Osteoblast (primary cell): ENCODE measurements around the gene ILF2. TPM values are rescaled to one million over a fixed set of nuclear protein-coding genes. Genes with fewer than 3 reads are reported as not detected.
"Not testable (repeated sequence)": the region's sequence is repeated elsewhere in the genome, so short reads cannot be mapped to it uniquely, and the experiment has no call there.

Source experiments
- DNase-seq: peaks from one replicate; pipeline ENCODE4 v3.0.0; 2011; ENCODE audit warnings: low spot score, mixed read lengths; ENCODE audit not compliant: insufficient read length; ENCODE audit errors: missing footprints
- H2AFZ ChIP-seq: 2 replicates; pipeline ENCODE4 v1.6.0; 2011; ENCODE audit warnings: mild to moderate bottlenecking, low read length
- H3K27ac ChIP-seq: 2 replicates; pipeline ENCODE4 v1.5.1; 2011; ENCODE audit warnings: mild to moderate bottlenecking, low read depth, low read length, moderate library complexity
- H3K27me3 ChIP-seq: 2 replicates; pipeline ENCODE4 v1.6.0; 2012; ENCODE audit warnings: mild to moderate bottlenecking, control low read depth, inconsistent platforms, low read length, moderate library complexity; ENCODE audit not compliant: insufficient read depth
- H3K36me3 ChIP-seq: 2 replicates; pipeline ENCODE4 v1.5.1; 2011; ENCODE audit warnings: mild to moderate bottlenecking, low read length, control low read depth, moderate library complexity; ENCODE audit not compliant: insufficient read depth
- H3K4me1 ChIP-seq: 2 replicates; pipeline ENCODE4 v1.5.1; 2011; ENCODE audit warnings: mild to moderate bottlenecking, low read length, control low read depth, moderate library complexity; ENCODE audit not compliant: insufficient read depth
- H3K4me2 ChIP-seq: 2 replicates; pipeline ENCODE4 v1.6.0; 2011; ENCODE audit warnings: mild to moderate bottlenecking, low read length; ENCODE audit not compliant: insufficient read depth
- H3K4me3 ChIP-seq: fragments of 200-600 bp; sonication (generic); 3 replicates; pipeline ENCODE4 v1.5.1; 2012; ENCODE audit warnings: mild to moderate bottlenecking, low read length, inconsistent platforms; ENCODE audit not compliant: insufficient read depth
- H3K79me2 ChIP-seq: 2 replicates; pipeline ENCODE4 v1.6.0; 2012; ENCODE audit warnings: mild to moderate bottlenecking, low read length, control low read depth, inconsistent platforms; ENCODE audit not compliant: insufficient read depth
- H3K9me3 ChIP-seq: 2 replicates; pipeline ENCODE4 v1.5.1; 2011; ENCODE audit warnings: low read depth, low read length, control low read depth
- H4K20me1 ChIP-seq: 2 replicates; pipeline ENCODE4 v1.6.0; 2012; ENCODE audit warnings: mild to moderate bottlenecking, low read length, control low read depth; ENCODE audit not compliant: insufficient read depth
- CTCF ChIP-seq: IDR thresholded peaks from 2 replicates; pipeline ENCODE4 v1.5.1; 2011; ENCODE audit warnings: mild to moderate bottlenecking, low read depth, low read length, moderate library complexity; ENCODE audit errors: extremely low read depth
- total RNA-seq: library from RNA; depleted of rRNA; stranded (reverse); fragments of >200 nt; gene quantifications from 2 replicates; pipeline ENCODE4 v1.2.3, GENCODE V29; 2012

The ILF2 gene
- total RNA-seq, 1 donor = 130 TPM

GRCh38 chr1:153640861-153641260 lies 29.9 kb downstream of the ILF2 start:
- no peak for TF ChIP-seq CTCF

GRCh38 chr1:153640213-153640612 lies 30.6 kb downstream of the ILF2 start:
- not testable (repeated sequence) for DNase-seq, H2AFZ ChIP-seq, H3K4me2 ChIP-seq, H3K4me3 ChIP-seq, H3K9me3 ChIP-seq, H3K27me3 ChIP-seq, H3K4me1 ChIP-seq, H3K27ac ChIP-seq
- Histone ChIP-seq H3K36me3 (peaks cover 90% of the 10 kb centered on the region), H4K20me1 (peaks cover 23% of the 10 kb centered on the region), H3K79me2 (peaks cover 76% of the 10 kb centered on the region)

More at GRCh38 chr1:153640861-153641260, 29.9 kb downstream of the ILF2 start:
- Histone ChIP-seq H3K79me2 (peaks cover 69% of the 10 kb centered on the region), H3K27me3 (no peaks in the 10 kb centered on the region), H4K20me1 (peaks cover 24% of the 10 kb centered on the region), H2AFZ (no peak overlapping the region), H3K4me1 (no peaks in the 10 kb centered on the region), H3K36me3 (peaks cover 95% of the 10 kb centered on the region), H3K9me3 (no peaks in the 10 kb centered on the region), H3K4me2 (no peak overlapping the region), H3K27ac (no peak overlapping the region), H3K4me3 (no peak overlapping the region)
- DNase-seq = no peak

GRCh38 chr1:153639280-153639679 lies 31.5 kb downstream of the ILF2 start:
- H3K79me2 ChIP-seq = peaks cover 83% of the 10 kb centered on the region
- peaks cover 80% of the 10 kb centered on the region for H3K36me3 ChIP-seq

GRCh38 chr1:153638261-153638660 lies 32.5 kb downstream of the ILF2 start:
- no peak for TF ChIP-seq CTCF
- peaks cover 79% of the 10 kb centered on the region for H3K79me2 ChIP-seq
- H4K20me1 ChIP-seq = peaks cover 19% of the 10 kb centered on the region

More at GRCh38 chr1:153639280-153639679, 31.5 kb downstream of the ILF2 start:
- H4K20me1 ChIP-seq = peaks cover 24% of the 10 kb centered on the region
- no peak for TF ChIP-seq CTCF
- H3K27me3 ChIP-seq = no peaks in the 10 kb centered on the region
- H3K4me2 ChIP-seq = no peak overlapping the region
- no peaks in the 10 kb centered on the region for H3K4me1 ChIP-seq
- no peak for DNase-seq
- no peak overlapping the region for H3K27ac ChIP-seq
- H2AFZ ChIP-seq = no peak overlapping the region
- no peak overlapping the region for H3K4me3 ChIP-seq
- H3K9me3 ChIP-seq = no peaks in the 10 kb centered on the region

More at GRCh38 chr1:153638261-153638660, 32.5 kb downstream of the ILF2 start:
- peaks cover 3% of the 10 kb centered on the region for H3K4me1 ChIP-seq
- peaks cover 71% of the 10 kb centered on the region for H3K36me3 ChIP-seq
- no peak overlapping the region for H3K4me2 ChIP-seq
- DNase-seq = no peak
- no peak overlapping the region for H3K27ac ChIP-seq
- H3K4me3 ChIP-seq = no peak overlapping the region
- H3K9me3 ChIP-seq = no peaks in the 10 kb centered on the region
- H2AFZ ChIP-seq = no peak overlapping the region
- H3K27me3 ChIP-seq = no peaks in the 10 kb centered on the region
